Ascending aorta (tissue), 2 donors: ENCODE data around the gene ZP4. TPM values are rescaled to one million over a fixed set of nuclear protein-coding genes. Genes with fewer than 3 reads are reported as not detected.

Experiments
- DNase-seq, 2 donors: peaks; one replicate each; pipeline ENCODE4 v3.0.0-alpha.2; 2019; ENCODE audit warnings: low spot score in 2 of 2
- H3K27ac ChIP-seq, 2 donors: fragments of 200-600 bp; sonication (generic); one replicate each; pipeline ENCODE4 v1.5.1; 2016 to 2017; ENCODE audit warnings: mild to moderate bottlenecking in 1 of 2
- H3K27me3 ChIP-seq: fragments of 200-600 bp; sonication (generic); one replicate; pipeline ENCODE4 v1.5.1; 2017
- H3K36me3 ChIP-seq, 2 donors: fragments of 200-600 bp; sonication (generic); one replicate each; pipeline ENCODE4 v1.5.1; 2016
- H3K4me1 ChIP-seq, 2 donors: fragments of 200-600 bp; sonication (generic); one replicate each; pipeline ENCODE4 v1.5.1; 2016 to 2017; ENCODE audit warnings: mild to moderate bottlenecking in 1 of 2
- H3K4me3 ChIP-seq, 2 donors: fragments of 200-600 bp; sonication (generic); one replicate each; pipeline ENCODE4 v1.5.1; 2016 to 2017; ENCODE audit warnings: mild to moderate bottlenecking in 1 of 2
- H3K9me3 ChIP-seq, 2 donors: fragments of 200-600 bp; sonication (generic); one replicate each; pipeline ENCODE4 v1.5.1; 2016
- intact Hi-C: fragments of 100-400 bp; cut with DNase I; formaldehyde crosslinking; loops from one replicate; pipeline ENCODE4 v1.15.1; 2023
- total RNA-seq: library from RNA; depleted of rRNA; stranded (reverse); fragments of >200 nt; gene quantifications from one replicate; pipeline ENCODE4 v1.1.0, GENCODE V29; 2016
- TF ChIP-seq, protein P1 (sequence below), 3 experiments: fragments of 200-600 bp in 2 of 3; fragments of 450-650 bp in 1 of 3; sonication (generic) in 2 of 3; IDR thresholded peaks; one replicate each; pipeline ENCODE4 v1.5.1; 2016 to 2019; ENCODE audit warnings: antibody characterized with exemption in 3 of 3, mild to moderate bottlenecking in 1 of 3, moderate library complexity in 1 of 3

Gene ZP4
- total RNA-seq, 1 donor from 2014 or later: not detected

GRCh38 chr1:237838320-237838719 is 52.4 kb downstream of the ZP4 start:
- DNase-seq: no peak
- Histone ChIP-seq H3K27me3 (no peaks in the 10 kb centered on the region), H3K4me3 (no peak overlapping the region), H3K27ac (no peak overlapping the region), H3K36me3 (no peaks in the 10 kb centered on the region), H3K4me1 (no peaks in the 10 kb centered on the region), H3K9me3 (peaks cover 0 to 3% of the 10 kb centered on the region in 2 donors)
- TF ChIP-seq, protein P1, sequence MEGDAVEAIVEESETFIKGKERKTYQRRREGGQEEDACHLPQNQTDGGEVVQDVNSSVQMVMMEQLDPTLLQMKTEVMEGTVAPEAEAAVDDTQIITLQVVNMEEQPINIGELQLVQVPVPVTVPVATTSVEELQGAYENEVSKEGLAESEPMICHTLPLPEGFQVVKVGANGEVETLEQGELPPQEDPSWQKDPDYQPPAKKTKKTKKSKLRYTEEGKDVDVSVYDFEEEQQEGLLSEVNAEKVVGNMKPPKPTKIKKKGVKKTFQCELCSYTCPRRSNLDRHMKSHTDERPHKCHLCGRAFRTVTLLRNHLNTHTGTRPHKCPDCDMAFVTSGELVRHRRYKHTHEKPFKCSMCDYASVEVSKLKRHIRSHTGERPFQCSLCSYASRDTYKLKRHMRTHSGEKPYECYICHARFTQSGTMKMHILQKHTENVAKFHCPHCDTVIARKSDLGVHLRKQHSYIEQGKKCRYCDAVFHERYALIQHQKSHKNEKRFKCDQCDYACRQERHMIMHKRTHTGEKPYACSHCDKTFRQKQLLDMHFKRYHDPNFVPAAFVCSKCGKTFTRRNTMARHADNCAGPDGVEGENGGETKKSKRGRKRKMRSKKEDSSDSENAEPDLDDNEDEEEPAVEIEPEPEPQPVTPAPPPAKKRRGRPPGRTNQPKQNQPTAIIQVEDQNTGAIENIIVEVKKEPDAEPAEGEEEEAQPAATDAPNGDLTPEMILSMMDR (IDR thresholded peaks at IDR 0.05): no peak
- intact Hi-C loops: no loop called here

GRCh38 chr1:237834461-237834860 is 56.3 kb downstream of the ZP4 start:
- Histone ChIP-seq H3K27ac (no peak overlapping the region), H3K36me3 (peaks cover 0 to 1% of the 10 kb centered on the region in 2 donors), H3K27me3 (no peaks in the 10 kb centered on the region), H3K4me3 (no peak overlapping the region), H3K4me1 (no peaks in the 10 kb centered on the region), H3K9me3 (no peaks in the 10 kb centered on the region)
- no peak for DNase-seq
- intact Hi-C loops: no loop called here
- TF ChIP-seq, protein P1 (IDR thresholded peaks at IDR 0.05): no peak

DNA sequence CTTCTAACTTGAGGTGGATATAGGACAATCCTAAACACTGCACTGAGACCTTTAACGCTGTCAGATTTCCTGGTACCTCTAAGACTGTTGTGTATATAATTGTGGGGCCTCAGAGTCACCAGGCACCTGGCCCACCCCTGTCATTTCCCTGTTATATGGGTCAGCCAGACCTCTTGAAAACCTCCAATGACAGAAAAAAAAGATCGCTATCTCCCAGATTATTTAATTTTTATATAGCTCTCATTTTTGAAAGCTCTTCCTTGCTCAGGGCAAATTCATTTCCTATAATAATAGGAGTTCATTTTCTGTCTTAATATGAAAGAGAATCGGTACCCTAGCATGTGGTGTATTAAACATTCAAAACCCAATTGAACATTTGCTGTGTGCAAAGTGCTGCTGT is 56.7 kb downstream of the ZP4 start:
- no peak overlapping the region for H3K4me3 ChIP-seq
- intact Hi-C loops: no loop called here
- no peak overlapping the region for H3K27ac ChIP-seq
- no peaks in the 10 kb centered on the region for H3K27me3 ChIP-seq
- H3K36me3 ChIP-seq: peaks cover 0 to 2% of the 10 kb centered on the region in 2 donors
- H3K9me3 ChIP-seq: no peaks in the 10 kb centered on the region
- TF ChIP-seq, protein P1 (IDR thresholded peaks at IDR 0.05): no peak
- no peak for DNase-seq
- no peaks in the 10 kb centered on the region for H3K4me1 ChIP-seq

GRCh38 chr1:237832858-237833257 is 57.9 kb downstream of the ZP4 start:
- TF ChIP-seq, protein P1 (IDR thresholded peaks at IDR 0.05): no peak
- no peak for DNase-seq
- Histone ChIP-seq H3K27me3 (no peaks in the 10 kb centered on the region), H3K36me3 (peaks cover 0 to 2% of the 10 kb centered on the region in 2 donors), H3K9me3 (no peaks in the 10 kb centered on the region), H3K4me1 (no peaks in the 10 kb centered on the region), H3K4me3 (no peak overlapping the region), H3K27ac (no peak overlapping the region)
- intact Hi-C loops: no loop called here
